Measurements from ENCODE around the gene BCL6.

The BCL6 gene

GRCh38 chr3:187762792-187763191, 17.5 kb upstream of the BCL6 start:
- no peak for DNase-seq (ENCODE audit: low read depth)
- no peak overlapping the region for H3K4me3 ChIP-seq (ENCODE audit: low read depth, low read length)
- TF ChIP-seq CTCF (conservative IDR thresholded peaks at IDR 0.05; ENCODE audit: low read depth, low read length) = no peak

GRCh38 chr3:187759601-187760000, 14.3 kb upstream of the BCL6 start:
- TF ChIP-seq CTCF (conservative IDR thresholded peaks at IDR 0.05; ENCODE audit: low read depth, low read length) = no peak
- no peak for DNase-seq (ENCODE audit: low read depth)
- H3K4me3 ChIP-seq (ENCODE audit: low read depth, low read length) = no peak overlapping the region

DNA sequence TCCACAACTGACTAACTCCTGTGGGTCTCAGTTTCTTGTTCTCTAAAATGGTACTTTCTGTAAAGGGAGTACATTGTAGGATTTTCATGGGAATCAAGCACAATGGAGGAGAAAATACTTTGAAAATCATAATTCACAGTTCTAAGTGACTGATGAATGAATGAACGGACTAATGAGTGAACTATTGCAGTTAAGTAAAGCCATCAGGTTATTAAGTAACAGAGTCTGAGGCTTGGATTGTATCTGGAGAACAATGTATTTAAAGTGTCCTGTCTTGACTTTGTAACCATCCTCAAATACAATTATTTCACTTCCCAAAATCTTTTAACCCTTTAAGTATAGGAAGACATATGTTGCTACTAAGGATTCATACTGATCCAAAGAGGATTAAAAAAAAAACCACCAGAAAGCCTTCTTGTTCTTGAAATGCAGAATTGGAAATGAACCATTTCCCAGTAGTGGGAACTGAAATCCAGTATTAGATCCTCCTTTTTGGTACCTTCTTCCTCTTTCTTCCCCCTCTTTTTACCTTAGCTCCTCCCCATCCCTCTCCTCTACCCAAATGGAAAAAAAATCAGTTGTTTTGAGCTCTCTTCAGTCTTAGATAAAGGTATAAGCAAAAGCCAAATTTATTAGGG, 13.2 kb upstream of the BCL6 start:
- no peak for TF ChIP-seq CTCF (conservative IDR thresholded peaks at IDR 0.05; ENCODE audit: low read depth, low read length)
- no peak overlapping the region for H3K4me3 ChIP-seq (ENCODE audit: low read depth, low read length)
- DNase-seq (ENCODE audit: low read depth) = no peak

DNA sequence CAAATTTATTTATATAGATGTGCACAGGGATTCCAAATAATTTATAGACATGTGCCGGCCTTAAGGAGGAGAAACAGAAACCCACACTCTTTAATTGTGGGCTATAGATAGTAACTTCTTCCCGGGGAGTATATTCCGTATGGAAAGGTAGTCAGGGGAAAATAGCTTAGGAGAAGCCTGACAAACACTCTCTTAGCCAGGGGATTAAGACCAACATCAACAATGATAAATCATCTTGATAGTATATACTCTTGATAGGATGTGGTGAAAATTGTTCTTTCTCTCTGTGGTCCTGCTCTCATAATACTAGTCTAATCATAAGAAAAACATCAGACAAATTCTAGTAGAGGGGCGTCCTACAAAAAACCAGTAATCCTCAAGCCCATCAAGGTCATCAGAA, 8.2 kb upstream of the BCL6 start:
- no peak for DNase-seq (ENCODE audit: low read depth)
- no peak overlapping the region for H3K4me3 ChIP-seq (ENCODE audit: low read depth, low read length)
- TF ChIP-seq CTCF (conservative IDR thresholded peaks at IDR 0.05; ENCODE audit: low read depth, low read length) = no peak

DNA sequence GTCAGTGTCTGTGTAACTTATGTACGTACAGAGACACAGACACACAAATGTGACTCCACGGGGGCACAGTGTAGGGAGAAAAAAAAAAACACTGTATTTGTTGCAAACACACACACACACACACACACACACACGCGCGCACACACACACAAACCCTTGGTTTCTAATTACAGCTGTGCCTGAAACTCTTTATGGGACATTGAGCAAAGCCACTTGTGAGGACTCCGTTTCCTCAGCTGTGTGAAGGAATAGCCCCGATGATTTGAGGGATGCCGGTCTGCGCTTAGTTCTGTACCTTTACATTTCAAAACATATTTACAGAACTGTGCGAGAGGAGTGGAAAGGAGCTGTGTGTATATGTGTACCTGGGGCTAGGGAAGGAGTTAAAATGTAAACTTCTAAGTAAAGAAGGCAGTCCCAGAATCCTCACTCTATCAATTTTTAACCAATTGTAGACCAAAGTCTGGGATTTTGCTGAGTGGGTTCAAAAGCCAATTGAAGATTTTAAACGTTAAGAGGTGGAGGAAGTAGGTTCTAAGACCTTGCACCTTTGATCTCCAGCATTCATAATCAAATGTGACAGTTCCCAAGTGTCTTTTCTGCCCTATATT, 5.3 kb upstream of the BCL6 start:
- peak overlapping the region; percentile 45 for H3K4me3 ChIP-seq (ENCODE audit: low read depth, low read length)
- no peak for TF ChIP-seq CTCF (conservative IDR thresholded peaks at IDR 0.05; ENCODE audit: low read depth, low read length)
- peak; percentile 49 for DNase-seq (ENCODE audit: low read depth)

- no peak for TF ChIP-seq CTCF (conservative IDR thresholded peaks at IDR 0.05; ENCODE audit: low read depth, low read length)
- peak overlapping the region; percentile 45 for H3K4me3 ChIP-seq (ENCODE audit: low read depth, low read length)
- DNase-seq (ENCODE audit: low read depth) = peak; percentile 78
Measured at GRCh38 chr3:187750006-187750512, 4.8 kb upstream of the BCL6 start.

GRCh38 chr3:187748050-187748481, 2.8 kb upstream of the BCL6 start:
- DNase-seq (ENCODE audit: low read depth) = peak; percentile 89
- peak; percentile 100 for TF ChIP-seq CTCF (conservative IDR thresholded peaks at IDR 0.05; ENCODE audit: low read depth, low read length)
- no peak overlapping the region for H3K4me3 ChIP-seq (ENCODE audit: low read depth, low read length)

Measured in choroid plexus epithelial cell (primary cell).